GM12872 (cell line): ENCODE results near the gene SPRR2A.

Experiments
- CTCF ChIP-seq: IDR thresholded peaks from 3 replicates; pipeline ENCODE4 v1.5.1; 2011; ENCODE audit warnings: low read depth, mild to moderate bottlenecking, low read length, moderate library complexity; ENCODE audit not compliant: insufficient read depth

Gene SPRR2A

GRCh38 chr1:153057375-153057774 is at the start of gene SPRR2A:
Gene SPRR2A (minus strand): TSS chr1:153057512. CDS start chr1:153056735, 777 bp downstream.
- TF ChIP-seq CTCF = no peak

- no peak for TF ChIP-seq CTCF
Measured at GRCh38 chr1:153100245-153100644, 42.9 kb upstream of the SPRR2A start.

GRCh38 chr1:153099461-153100045 is 42.2 kb upstream of the SPRR2A start:
- TF ChIP-seq CTCF = no peak

- TF ChIP-seq CTCF = no peak
Measured at GRCh38 chr1:153095764-153096163, 38.5 kb upstream of the SPRR2A start.

GRCh38 chr1:153094426-153094825 is 37.1 kb upstream of the SPRR2A start, which contains the start of gene SPRR2E:
Gene SPRR2E (minus strand): TSS chr1:153094526. CDS start chr1:153093751, 775 bp downstream.
- no peak for TF ChIP-seq CTCF

- TF ChIP-seq CTCF = no peak
Measured at GRCh38 chr1:153087652-153088051, 30.3 kb upstream of the SPRR2A start.

GRCh38 chr1:153081736-153082135 is 24.4 kb upstream of the SPRR2A start:
- no peak for TF ChIP-seq CTCF
